Ovary (tissue), 3 donors: Measurements from ENCODE around the gene ANKDD1B.

Experiments used
- POLR2A ChIP-seq: fragments of 450-650 bp; IDR thresholded peaks from one replicate; pipeline ENCODE4 v1.6.1; 2017; ENCODE audit warnings: antibody characterized with exemption, mild to moderate bottlenecking, moderate library complexity
- TF ChIP-seq, protein P1 (sequence below), 3 donors: fragments of 450-650 bp in 2 of 3; fragments of 200-600 bp in 1 of 3; IDR thresholded peaks; one replicate each; pipeline versions ENCODE4 v1.5.1 to v1.8.0; 2016 to 2022; ENCODE audit warnings: antibody characterized with exemption in 3 of 3, mild to moderate bottlenecking in 1 of 3
- donor health status: DM: no; HTN: no; CAD: no.

DNA sequence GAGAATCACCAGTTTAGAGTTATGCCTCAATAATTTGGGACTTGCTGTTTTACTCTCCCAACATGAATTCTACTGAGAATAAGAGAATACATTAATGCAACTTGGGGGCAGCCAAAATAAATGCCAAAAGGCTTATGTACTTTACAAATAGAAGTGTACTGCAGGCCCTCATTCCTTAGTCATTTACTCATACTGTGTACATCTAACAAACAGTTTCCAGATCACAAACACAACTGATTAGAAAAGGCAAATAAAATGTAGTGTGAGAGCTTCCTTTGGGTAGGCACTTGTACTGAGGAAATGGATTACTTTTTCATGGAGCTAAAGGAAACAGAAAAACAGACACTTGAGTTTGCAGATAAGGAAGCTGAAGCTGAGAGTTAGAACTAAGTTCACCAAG lies 12.6 kb downstream of the ANKDD1B start:
- TF ChIP-seq, protein P1, sequence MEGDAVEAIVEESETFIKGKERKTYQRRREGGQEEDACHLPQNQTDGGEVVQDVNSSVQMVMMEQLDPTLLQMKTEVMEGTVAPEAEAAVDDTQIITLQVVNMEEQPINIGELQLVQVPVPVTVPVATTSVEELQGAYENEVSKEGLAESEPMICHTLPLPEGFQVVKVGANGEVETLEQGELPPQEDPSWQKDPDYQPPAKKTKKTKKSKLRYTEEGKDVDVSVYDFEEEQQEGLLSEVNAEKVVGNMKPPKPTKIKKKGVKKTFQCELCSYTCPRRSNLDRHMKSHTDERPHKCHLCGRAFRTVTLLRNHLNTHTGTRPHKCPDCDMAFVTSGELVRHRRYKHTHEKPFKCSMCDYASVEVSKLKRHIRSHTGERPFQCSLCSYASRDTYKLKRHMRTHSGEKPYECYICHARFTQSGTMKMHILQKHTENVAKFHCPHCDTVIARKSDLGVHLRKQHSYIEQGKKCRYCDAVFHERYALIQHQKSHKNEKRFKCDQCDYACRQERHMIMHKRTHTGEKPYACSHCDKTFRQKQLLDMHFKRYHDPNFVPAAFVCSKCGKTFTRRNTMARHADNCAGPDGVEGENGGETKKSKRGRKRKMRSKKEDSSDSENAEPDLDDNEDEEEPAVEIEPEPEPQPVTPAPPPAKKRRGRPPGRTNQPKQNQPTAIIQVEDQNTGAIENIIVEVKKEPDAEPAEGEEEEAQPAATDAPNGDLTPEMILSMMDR (IDR thresholded peaks at IDR 0.05) = no peak
- TF ChIP-seq POLR2A = no peak
